ENCODE data around the gene GNPDA1.

The GNPDA1 gene

GRCh38 chr5:141954194-141954593 lies 58.6 kb downstream of the GNPDA1 start:
- no peak for DNase-seq (ENCODE audit: low read depth in 2 of 2)

GRCh38 chr5:141952020-141952419 lies 60.8 kb downstream of the GNPDA1 start:
- DNase-seq (ENCODE audit: low read depth in 2 of 2), result no peak

GRCh38 chr5:141951332-141951781 lies 61.5 kb downstream of the GNPDA1 start:
- no peak for DNase-seq (ENCODE audit: low read depth in 2 of 2)
